ENCODE measurements around the gene PPP2R2C.

The PPP2R2C gene

DNA sequence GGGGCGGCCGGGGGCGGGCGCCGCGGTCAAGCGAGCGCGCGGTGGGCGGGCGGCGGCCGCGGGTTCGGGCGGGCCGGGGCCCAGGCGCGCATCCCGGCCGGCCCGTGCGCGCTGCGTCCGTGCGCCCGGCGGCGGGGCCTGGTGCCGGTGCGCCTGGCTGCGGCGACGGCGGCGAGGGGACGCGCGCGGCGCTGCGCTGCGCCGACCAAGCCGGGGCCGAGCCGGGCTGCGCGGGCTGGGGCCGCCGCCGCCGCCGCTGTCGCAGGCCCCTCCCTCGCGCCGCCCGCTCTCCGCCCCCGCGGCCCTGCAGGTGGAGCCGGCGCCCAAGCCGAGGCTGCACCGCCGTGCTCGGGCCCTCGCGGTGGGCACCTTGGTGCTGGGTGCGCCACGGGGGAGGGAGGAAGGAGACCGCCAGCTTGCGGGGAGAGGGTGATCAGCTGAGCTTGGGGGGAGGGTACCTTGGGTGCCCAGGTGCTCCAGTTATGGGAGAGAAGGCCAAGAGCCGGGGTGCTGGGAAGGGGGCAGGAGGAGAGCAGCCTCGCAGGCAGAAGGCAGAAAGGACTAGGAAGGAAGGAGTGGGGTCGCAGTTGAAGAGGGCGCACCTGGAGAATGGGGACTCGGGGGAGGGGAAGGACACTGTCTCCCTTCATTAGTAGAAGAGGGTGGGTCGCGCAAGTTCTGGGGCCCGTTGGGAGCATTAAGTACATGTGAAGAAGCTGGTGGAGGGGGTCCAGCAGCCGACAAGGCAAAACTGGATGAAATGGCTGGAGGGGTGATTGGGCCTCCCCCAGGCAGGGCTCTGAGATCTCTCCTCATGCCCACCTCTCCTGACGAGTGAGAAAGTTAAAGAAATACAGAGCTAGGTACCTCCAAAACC is at the start of gene PPP2R2C:
PPP2R2C (minus strand) TSS at position 228 of the 877 bp plus-strand sequence. CDS start 385 bp downstream, outside the sequence.
- no peak for DNase-seq (ENCODE audit: insufficient read length, low spot score)
- no peak for TF ChIP-seq POLR2A (IDR thresholded peaks at IDR 0.05; ENCODE audit: low read depth, low read length)
- no peak for FAIRE-seq

DNA sequence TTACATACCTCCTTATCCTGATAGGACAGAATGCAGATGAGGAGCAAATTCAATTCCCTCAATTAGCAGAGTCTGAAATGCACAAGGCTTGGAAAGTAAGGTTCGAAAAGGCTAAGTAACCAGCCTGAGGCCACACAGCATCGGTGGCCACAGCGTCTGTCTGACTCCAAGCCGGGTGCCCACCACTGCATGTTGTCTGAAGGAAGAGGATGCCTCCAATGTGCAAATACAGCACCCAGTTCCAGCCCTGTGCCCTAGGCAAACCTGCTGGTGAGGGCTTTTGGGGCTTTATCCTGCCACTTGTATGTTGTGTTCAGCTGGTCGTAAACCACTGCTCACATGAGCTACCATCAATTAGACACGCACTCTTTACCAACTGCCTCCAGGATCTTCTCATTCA is 48.6 kb upstream of the PPP2R2C start:
- DNase-seq (ENCODE audit: insufficient read length, low spot score) (no peak), FAIRE-seq (no peak)
- no peak for TF ChIP-seq POLR2A (IDR thresholded peaks at IDR 0.05; ENCODE audit: low read depth, low read length)

DNA sequence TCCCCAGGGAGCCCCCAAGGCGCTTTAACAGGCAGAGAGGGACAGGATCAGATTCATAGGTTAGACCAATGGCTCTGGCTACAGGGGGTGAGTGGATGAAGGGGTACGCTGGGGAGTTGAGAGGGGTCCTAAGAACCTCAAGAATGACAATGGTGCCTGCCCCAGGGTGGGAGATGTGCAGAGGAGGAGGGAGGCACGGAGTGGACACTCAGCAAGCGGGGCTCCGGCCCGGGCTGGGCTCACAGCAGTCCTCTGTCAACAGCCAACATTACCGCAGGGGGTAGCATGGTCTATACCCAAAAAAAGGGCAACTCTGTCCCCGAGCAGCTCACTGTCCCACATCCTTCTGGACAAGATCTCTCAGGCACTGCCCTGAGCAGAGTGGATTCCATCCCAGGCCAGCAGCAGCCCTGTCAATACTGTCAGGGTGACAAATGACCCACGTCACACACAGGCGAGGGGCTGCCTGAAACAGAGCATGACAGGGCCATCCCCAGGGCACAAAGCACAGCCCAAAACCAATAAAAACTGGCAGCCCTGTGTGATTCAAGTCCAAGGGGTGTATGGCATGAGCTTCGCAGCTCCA is 47.7 kb upstream of the PPP2R2C start:
- no peak for TF ChIP-seq POLR2A (IDR thresholded peaks at IDR 0.05; ENCODE audit: low read depth, low read length)
- DNase-seq (ENCODE audit: insufficient read length, low spot score) = no peak
- FAIRE-seq = no peak

DNA sequence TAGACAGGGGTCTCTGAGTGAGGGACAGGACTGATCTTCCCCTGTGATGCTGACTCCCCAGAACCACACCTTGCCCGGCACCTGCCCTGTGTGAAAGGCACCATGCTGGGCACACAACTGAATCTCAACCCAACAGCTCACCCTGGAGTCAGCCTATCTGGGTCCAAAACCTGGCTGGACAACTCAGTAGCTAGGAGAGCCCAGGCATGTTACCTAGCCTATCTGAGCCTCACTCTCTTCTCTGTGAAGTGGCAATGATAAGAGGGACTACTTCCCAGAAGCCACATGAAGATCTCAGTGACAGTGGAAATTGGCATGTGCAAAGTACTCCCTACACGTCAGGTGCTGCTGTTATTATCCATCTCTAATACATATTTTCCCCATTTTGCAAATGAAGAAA is 44.8 kb upstream of the PPP2R2C start:
- DNase-seq (ENCODE audit: insufficient read length, low spot score) (no peak), FAIRE-seq (no peak)
- TF ChIP-seq POLR2A (IDR thresholded peaks at IDR 0.05; ENCODE audit: low read depth, low read length) = no peak

DNA sequence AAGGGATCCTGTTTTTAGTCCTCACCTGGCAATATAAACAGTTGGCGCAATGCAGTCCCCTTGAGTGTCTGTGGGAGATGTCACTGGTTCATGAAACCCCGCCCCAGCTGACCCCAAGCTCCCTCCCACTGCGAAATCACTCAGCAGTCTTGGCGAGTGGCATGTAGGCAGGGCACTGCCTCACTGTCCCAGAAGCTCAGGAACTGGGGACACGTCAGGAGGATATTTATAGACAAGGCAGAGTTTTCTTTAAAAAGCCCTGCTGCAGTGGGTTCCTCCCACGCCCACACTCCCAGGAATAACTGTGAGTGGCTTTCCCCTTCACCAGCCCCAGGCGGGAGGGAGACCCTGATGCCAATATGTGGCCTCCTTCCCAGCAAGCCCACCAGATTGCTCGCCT is 44.3 kb upstream of the PPP2R2C start:
- no peak for FAIRE-seq
- TF ChIP-seq POLR2A (IDR thresholded peaks at IDR 0.05; ENCODE audit: low read depth, low read length) = no peak
- DNase-seq (ENCODE audit: insufficient read length, low spot score) = no peak

DNA sequence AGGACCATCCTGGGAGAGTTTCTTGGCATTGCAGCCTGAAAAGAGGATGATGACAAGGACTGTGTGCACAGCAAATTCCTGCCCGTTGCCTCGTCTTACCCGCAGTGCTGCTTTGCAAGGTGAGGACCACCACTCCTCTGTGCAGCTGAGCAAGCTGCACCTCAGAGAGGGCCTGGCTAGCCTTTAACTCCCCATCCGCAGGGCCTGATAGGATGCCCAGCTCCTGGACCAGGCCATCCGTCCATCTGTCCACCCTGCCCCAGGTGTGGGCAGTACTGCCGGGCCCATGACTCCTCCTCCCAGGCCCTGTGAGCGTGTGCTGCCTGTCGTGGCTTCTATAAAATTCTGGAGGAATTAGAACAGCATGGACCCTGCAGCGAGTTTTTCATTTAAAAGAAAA is 43.9 kb upstream of the PPP2R2C start:
- no peak for TF ChIP-seq POLR2A (IDR thresholded peaks at IDR 0.05; ENCODE audit: low read depth, low read length)
- no peak for FAIRE-seq
- no peak for DNase-seq (ENCODE audit: insufficient read length, low spot score)

DNA sequence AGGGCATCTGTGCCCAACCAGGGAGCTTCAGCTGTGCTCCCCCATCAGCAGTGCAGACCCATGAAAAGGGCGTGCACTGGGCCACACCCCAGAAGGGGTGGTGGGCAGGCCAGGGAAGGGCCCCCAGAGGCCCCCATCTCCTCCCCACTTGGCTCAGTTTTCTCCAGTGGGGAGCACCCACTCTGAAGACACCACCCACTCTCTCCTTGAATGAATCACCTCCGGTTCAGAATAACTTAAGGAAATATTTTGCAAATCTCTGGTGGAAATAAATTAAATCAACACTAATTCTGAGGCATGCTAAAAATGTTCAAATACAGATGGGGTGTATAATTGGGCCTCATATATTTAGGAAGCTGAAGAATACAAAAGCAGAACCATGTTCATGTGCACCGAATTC is 41.3 kb upstream of the PPP2R2C start:
- no peak for FAIRE-seq
- TF ChIP-seq POLR2A (IDR thresholded peaks at IDR 0.05; ENCODE audit: low read depth, low read length) = no peak
- DNase-seq (ENCODE audit: insufficient read length, low spot score) = no peak

DNA sequence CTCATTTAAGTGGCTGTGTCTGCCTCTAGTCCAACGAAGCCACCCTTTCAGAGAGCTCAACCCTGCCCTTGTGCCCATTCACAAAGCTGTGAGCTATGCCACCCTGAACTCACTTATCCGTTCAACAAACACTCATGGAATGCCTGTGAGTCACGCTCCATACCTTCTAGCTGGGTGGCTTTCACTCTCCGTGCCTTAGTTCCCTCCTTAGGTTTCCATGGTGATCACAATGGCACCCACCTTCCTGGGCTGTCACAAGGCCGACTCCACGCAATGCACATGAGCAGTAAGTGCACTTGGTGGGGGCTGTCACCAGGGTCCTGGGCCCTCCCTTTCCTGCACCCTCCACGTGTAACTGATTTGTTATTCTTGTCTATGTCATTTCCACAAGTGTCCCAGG is 37.2 kb upstream of the PPP2R2C start:
- FAIRE-seq (no peak), DNase-seq (ENCODE audit: insufficient read length, low spot score) (peak; percentile 38)
- no peak for TF ChIP-seq POLR2A (IDR thresholded peaks at IDR 0.05; ENCODE audit: low read depth, low read length)

DNA sequence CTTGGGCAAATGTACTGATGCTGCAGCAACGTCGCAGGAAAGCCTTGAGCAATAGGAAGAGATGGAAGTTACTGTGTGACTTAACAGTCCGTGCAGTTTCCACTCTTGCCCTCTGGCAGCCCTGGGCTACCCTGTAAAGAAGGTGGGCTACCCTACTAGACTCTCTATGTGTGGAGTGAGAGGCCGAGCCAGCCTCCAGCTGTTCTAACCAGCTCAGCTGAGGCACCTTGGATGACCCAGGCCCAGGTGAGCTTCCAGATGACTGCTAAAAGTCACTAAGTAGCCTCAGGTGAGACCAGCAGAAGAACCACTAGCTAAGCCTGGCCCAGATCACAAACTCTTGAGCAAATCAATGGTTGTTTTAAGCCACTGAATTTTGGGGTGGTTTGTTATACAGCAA is 34.9 kb upstream of the PPP2R2C start:
- TF ChIP-seq POLR2A (IDR thresholded peaks at IDR 0.05; ENCODE audit: low read depth, low read length) = no peak
- FAIRE-seq (no peak), DNase-seq (ENCODE audit: insufficient read length, low spot score) (no peak)

DNA sequence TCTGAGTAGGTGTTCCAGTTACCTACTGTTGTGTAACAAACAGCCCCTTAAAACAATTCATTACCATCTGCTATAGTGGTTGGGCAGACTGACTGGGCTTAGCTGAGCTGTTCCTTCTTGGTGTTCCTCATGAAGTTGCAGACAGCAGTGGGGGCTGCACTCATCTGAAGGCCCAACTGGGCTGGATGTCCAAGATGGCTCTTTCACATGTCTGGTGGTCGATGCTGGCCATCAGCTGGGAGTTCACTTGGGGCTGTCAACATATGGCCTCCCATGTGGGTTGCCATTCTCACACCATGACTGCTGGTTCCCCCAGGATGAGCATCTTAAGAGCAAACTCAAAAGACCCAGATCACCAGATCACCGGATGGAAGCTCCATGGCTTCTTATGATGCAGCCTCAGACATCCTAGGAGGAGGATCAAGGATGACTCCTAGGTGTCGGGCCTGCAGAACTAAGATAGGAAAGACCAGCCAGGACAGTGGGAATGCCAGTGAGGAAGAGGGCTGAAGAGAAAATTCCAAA is 34.3 kb upstream of the PPP2R2C start:
- DNase-seq (ENCODE audit: insufficient read length, low spot score) = no peak
- no peak for TF ChIP-seq POLR2A (IDR thresholded peaks at IDR 0.05; ENCODE audit: low read depth, low read length)
- no peak for FAIRE-seq

DNA sequence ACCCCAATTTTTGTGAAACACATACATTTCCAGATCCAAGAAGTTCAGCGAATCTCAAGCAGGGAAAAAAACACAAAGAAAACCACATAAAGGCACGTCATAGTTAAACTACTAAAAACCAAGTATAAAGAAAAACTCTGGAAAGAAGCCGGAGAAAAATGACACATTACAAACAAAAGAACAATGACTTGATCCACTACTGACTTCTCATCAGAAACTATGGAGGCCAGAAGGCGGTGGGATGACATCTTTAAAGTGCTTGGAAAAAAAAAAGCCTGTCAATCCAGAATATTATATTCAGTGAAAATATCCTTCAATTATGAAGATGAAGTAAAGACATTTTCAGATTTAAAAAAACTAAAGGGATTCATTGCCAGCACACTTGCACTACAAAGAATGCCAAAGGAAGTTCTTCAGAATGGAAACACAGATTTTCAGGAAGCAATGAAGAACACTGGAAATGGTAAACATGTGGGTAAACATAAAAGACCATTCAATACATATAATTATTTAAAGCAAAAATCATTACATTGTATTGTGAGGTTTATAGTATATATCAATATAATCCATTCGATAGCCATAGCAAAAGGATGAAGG is 32.6 kb upstream of the PPP2R2C start:
- no peak for DNase-seq (ENCODE audit: insufficient read length, low spot score)
- FAIRE-seq = no peak
- TF ChIP-seq POLR2A (IDR thresholded peaks at IDR 0.05; ENCODE audit: low read depth, low read length) = no peak

DNA sequence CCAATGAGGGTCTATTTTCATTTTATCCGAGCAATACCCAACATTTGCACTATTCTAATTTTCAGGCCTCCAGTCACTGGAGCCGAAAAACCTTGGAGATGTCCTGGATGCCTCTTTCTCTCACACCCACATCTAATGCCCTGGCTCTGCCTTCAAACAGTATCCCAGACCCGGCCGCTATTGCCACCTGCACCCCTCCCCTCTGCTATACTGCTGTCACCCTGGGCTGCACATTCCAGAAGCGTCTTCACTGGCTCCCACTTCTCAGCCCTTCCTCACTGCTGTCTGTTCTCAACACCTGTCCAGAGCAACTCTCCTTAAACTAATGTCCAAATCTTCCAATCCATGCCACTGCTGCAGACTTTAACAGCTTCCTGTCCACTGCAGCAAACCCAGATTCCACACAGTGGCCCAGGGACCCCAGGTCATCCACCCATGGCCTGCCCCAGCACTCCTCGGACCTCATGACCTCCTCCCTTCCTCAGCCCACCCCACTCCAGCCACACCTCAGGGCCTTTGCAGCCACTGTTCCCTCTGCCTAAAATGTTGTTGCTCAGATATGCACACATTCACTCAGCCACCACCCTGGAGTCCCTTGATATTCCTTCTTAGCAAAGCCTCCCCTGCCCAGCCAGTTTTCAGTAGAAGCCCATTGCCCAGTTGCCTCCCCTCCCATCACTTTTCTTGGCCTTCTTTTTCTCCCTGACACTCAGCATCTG is 30.5 kb upstream of the PPP2R2C start:
- DNase-seq (ENCODE audit: insufficient read length, low spot score) = no peak
- TF ChIP-seq POLR2A (IDR thresholded peaks at IDR 0.05; ENCODE audit: low read depth, low read length) = no peak
- FAIRE-seq = no peak

DNA sequence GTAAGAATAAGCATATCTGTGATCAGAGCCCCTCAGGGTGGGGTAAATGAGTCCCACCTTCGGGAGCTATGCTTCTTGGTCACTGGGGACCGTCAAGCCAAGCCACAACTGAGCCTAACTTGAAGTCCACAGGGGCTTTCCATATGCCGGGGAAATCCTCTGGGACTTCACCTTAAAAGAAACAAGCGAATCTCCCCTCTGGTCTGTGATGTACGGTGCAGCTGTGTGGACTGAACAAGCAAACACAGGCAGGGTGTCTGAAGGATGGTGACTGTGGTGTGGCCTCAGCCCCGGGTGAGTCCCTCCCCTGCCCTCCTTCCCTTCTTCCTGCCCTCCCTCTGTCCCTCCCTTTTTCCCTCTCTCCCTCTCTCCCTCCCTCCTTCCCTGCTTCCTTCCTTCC is 29.7 kb upstream of the PPP2R2C start:
- FAIRE-seq (no peak), DNase-seq (ENCODE audit: insufficient read length, low spot score) (no peak)
- TF ChIP-seq POLR2A (IDR thresholded peaks at IDR 0.05; ENCODE audit: low read depth, low read length) = no peak

DNA sequence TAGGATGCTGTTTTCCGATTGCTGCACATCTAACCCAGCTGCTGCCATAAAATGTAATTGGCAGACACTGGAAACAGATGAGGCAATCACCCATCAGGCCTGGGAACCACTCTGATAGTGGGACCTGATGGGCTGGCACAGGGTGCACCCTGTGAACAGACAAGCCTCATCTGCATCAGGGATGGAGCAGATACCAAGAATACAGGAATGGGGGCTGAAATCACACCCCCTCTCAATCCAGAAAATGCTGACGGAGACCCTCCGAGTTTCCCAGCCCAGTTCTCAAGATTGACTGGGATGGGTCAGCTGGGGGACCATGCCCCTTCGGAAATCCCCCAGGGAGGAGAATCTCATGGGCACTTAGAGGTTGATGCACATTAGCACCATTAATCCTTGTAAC is 28.8 kb upstream of the PPP2R2C start:
- DNase-seq (ENCODE audit: insufficient read length, low spot score) (no peak), FAIRE-seq (no peak)
- TF ChIP-seq POLR2A (IDR thresholded peaks at IDR 0.05; ENCODE audit: low read depth, low read length) = no peak

Measured in H54 (cell line).